Liver (tissue), 9 donors: ENCODE results near the gene MEI4. TPM values are rescaled to one million over a fixed set of nuclear protein-coding genes. Genes with fewer than 3 reads are reported as not detected.

Experiments
- DNase-seq: peaks from one replicate; pipeline ENCODE4 v3.0.0-alpha.2; 2017; ENCODE audit warnings: low spot score
- H3K27ac ChIP-seq, 2 donors: one replicate each; pipeline ENCODE4 v1.7.0; 2013; ENCODE audit warnings: inconsistent platforms in 2 of 2, low read length in 2 of 2, control low read depth in 1 of 2, low read depth in 1 of 2, mild to moderate bottlenecking in 1 of 2
- H3K27me3 ChIP-seq, 4 donors: one replicate each; pipeline versions ENCODE4 v1.6.1 to v1.7.0; 2013; ENCODE audit warnings: low read length in 3 of 4, inconsistent platforms in 1 of 4, mild to moderate bottlenecking in 1 of 4, moderate library complexity in 1 of 4; ENCODE audit not compliant: control insufficient read depth in 4 of 4, insufficient read depth in 4 of 4
- H3K36me3 ChIP-seq, 4 donors: one replicate each; pipeline versions ENCODE4 v1.6.1 to v1.7.0; 2013; ENCODE audit warnings: low read length in 3 of 4, mild to moderate bottlenecking in 3 of 4, low read depth in 1 of 4, moderate library complexity in 1 of 4; ENCODE audit not compliant: control insufficient read depth in 4 of 4, insufficient read depth in 3 of 4
- H3K4me1 ChIP-seq, 4 donors: one replicate each; pipeline versions ENCODE4 v1.6.1 to v1.7.0; 2013; ENCODE audit warnings: low read length in 3 of 4, mild to moderate bottlenecking in 3 of 4, moderate library complexity in 1 of 4; ENCODE audit not compliant: control insufficient read depth in 4 of 4, insufficient read depth in 4 of 4
- H3K4me3 ChIP-seq, 3 donors: one replicate each; pipeline versions ENCODE4 v1.6.1 to v1.7.0; 2013; ENCODE audit warnings: low read length in 3 of 3, control low read depth in 1 of 3, low read depth in 1 of 3, mild to moderate bottlenecking in 1 of 3
- H3K9ac ChIP-seq, 2 donors: one replicate each; pipeline ENCODE4 v1.7.0; 2013; ENCODE audit warnings: low read length in 2 of 2, mild to moderate bottlenecking in 2 of 2, moderate library complexity in 2 of 2, control low read depth in 1 of 2, low read depth in 1 of 2
- H3K9me3 ChIP-seq, 4 donors: one replicate each; pipeline versions ENCODE4 v1.6.1 to v1.7.0; 2013; ENCODE audit warnings: low read length in 3 of 4; ENCODE audit not compliant: control insufficient read depth in 4 of 4
- ATF3 ChIP-seq: IDR thresholded peaks from 2 replicates; pipeline ENCODE4 v1.6.1; 2016; ENCODE audit warnings: antibody characterized with exemption
- CTCF ChIP-seq: fragments of 150-350 bp; IDR thresholded peaks from 2 replicates; pipeline ENCODE4 v1.5.1; 2017; ENCODE audit warnings: improper control_type of control experiment, low read depth, low read length; ENCODE audit not compliant: missing input control
- EGR1 ChIP-seq, 2 donors: IDR thresholded peaks; 2 replicates each; pipeline ENCODE4 v1.6.1; 2016 to 2018; ENCODE audit warnings: antibody characterized with exemption in 2 of 2, low read depth in 2 of 2
- FOXA1 ChIP-seq: IDR thresholded peaks from 2 replicates; pipeline ENCODE4 v1.6.1; 2016; ENCODE audit warnings: antibody characterized with exemption
- FOXA2 ChIP-seq: IDR thresholded peaks from 2 replicates; pipeline ENCODE4 v1.6.1; 2016; ENCODE audit warnings: antibody characterized with exemption
- GABPA ChIP-seq, 2 donors: IDR thresholded peaks in 1 of 2; conservative IDR thresholded peaks in 1 of 2; 2 replicates each; pipeline ENCODE4 v1.6.1; 2016; ENCODE audit warnings: antibody characterized with exemption in 2 of 2, mild to moderate bottlenecking in 1 of 2, moderate library complexity in 1 of 2
- HNF4A ChIP-seq, 2 donors: conservative IDR thresholded peaks; 2 replicates each; pipeline ENCODE4 v1.6.1; 2016; ENCODE audit warnings: antibody characterized with exemption in 2 of 2, mild to moderate bottlenecking in 2 of 2
- HNF4G ChIP-seq: IDR thresholded peaks from 2 replicates; pipeline ENCODE4 v1.6.1; 2016; ENCODE audit warnings: antibody characterized with exemption
- JUND ChIP-seq, 2 donors: IDR thresholded peaks; 2 replicates each; pipeline ENCODE4 v1.6.1; 2016; ENCODE audit warnings: antibody characterized with exemption in 2 of 2
- MAX ChIP-seq: IDR thresholded peaks from 2 replicates; pipeline ENCODE4 v1.6.1; 2016; ENCODE audit warnings: antibody characterized with exemption
- NR2F2 ChIP-seq: IDR thresholded peaks from 2 replicates; pipeline ENCODE4 v1.6.1; 2016; ENCODE audit warnings: antibody characterized with exemption
- RAD21 ChIP-seq, 2 donors: IDR thresholded peaks; 2 replicates each; pipeline ENCODE4 v1.6.1; 2016; ENCODE audit warnings: antibody characterized with exemption in 2 of 2, mild to moderate bottlenecking in 2 of 2
- RXRA ChIP-seq, 2 donors: IDR thresholded peaks; 2 replicates each; pipeline ENCODE4 v1.6.1; 2017 to 2018; ENCODE audit warnings: antibody characterized with exemption in 2 of 2, mild to moderate bottlenecking in 1 of 2
- SP1 ChIP-seq: IDR thresholded peaks from 2 replicates; pipeline ENCODE4 v1.6.1; 2018; ENCODE audit warnings: antibody characterized with exemption, mild to moderate bottlenecking
- TAF1 ChIP-seq: conservative IDR thresholded peaks from 2 replicates; pipeline ENCODE4 v1.6.1; 2016; ENCODE audit warnings: antibody characterized with exemption, mild to moderate bottlenecking
- YY1 ChIP-seq: IDR thresholded peaks from 2 replicates; pipeline ENCODE4 v1.6.1; 2016; ENCODE audit warnings: antibody characterized with exemption, mild to moderate bottlenecking
- WGBS: extraction: QIAGEN DNeasy Blood & Tissue Kit; methylation state at CpG from one replicate; pipeline ENCODE4 v1.1.7; 2013; 5-methylcytosine and 5-hydroxymethylcytosine counted together
- polyA plus RNA-seq, 2 donors: library from polyadenylated mRNA; stranded (reverse) in 1 of 2; unstranded in 1 of 2; fragments of 200-250 nt in 1 of 2; fragments of >200 nt in 1 of 2; fragmentation: Nextera tagmentation in 1 of 2; extraction: Ambion mirVana in 1 of 2; gene quantifications; one replicate each; pipeline versions ENCODE4 v1.2.1 to v1.2.3, GENCODE V29; 2013 to 2015
- total RNA-seq, 2 donors: library from RNA; depleted of rRNA; stranded (reverse); fragments of >200 nt; gene quantifications; one replicate each; pipeline ENCODE4 v1.2.3, GENCODE V29; 2014
- TF ChIP-seq, protein P1 (sequence below): IDR thresholded peaks from 2 replicates; pipeline ENCODE4 v1.6.1; 2016; ENCODE audit warnings: antibody characterized with exemption, mild to moderate bottlenecking
- TF ChIP-seq, protein P2 (sequence below): IDR thresholded peaks from 2 replicates; pipeline ENCODE4 v1.6.1; 2016; ENCODE audit warnings: antibody characterized with exemption
- donor health status: healthy.
- donor health status: healthy.
- donor health status: healthy.
- donor health status: healthy.
- donor health status: healthy.

Gene MEI4
- total and polyA plus RNA-seq, 4 donors = 0.36 to 0.84 (median 0.42) TPM

GRCh38 chr6:77880501-77880900 lies 227.7 kb downstream of the MEI4 start:
- no peak overlapping the region for H3K27ac ChIP-seq
- H3K4me1 ChIP-seq = no peaks in the 10 kb centered on the region
- H3K27me3 ChIP-seq = no peaks in the 10 kb centered on the region
- TF ChIP-seq HNF4A (conservative IDR thresholded peaks at IDR 0.05) = no peak
- no peak for TF ChIP-seq MAX
- TF ChIP-seq FOXA2 = no peak
- no peak for TF ChIP-seq JUND (IDR thresholded peaks at IDR 0.05)
- TF ChIP-seq, protein P1, sequence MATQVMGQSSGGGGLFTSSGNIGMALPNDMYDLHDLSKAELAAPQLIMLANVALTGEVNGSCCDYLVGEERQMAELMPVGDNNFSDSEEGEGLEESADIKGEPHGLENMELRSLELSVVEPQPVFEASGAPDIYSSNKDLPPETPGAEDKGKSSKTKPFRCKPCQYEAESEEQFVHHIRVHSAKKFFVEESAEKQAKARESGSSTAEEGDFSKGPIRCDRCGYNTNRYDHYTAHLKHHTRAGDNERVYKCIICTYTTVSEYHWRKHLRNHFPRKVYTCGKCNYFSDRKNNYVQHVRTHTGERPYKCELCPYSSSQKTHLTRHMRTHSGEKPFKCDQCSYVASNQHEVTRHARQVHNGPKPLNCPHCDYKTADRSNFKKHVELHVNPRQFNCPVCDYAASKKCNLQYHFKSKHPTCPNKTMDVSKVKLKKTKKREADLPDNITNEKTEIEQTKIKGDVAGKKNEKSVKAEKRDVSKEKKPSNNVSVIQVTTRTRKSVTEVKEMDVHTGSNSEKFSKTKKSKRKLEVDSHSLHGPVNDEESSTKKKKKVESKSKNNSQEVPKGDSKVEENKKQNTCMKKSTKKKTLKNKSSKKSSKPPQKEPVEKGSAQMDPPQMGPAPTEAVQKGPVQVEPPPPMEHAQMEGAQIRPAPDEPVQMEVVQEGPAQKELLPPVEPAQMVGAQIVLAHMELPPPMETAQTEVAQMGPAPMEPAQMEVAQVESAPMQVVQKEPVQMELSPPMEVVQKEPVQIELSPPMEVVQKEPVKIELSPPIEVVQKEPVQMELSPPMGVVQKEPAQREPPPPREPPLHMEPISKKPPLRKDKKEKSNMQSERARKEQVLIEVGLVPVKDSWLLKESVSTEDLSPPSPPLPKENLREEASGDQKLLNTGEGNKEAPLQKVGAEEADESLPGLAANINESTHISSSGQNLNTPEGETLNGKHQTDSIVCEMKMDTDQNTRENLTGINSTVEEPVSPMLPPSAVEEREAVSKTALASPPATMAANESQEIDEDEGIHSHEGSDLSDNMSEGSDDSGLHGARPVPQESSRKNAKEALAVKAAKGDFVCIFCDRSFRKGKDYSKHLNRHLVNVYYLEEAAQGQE = no peak
- TF ChIP-seq RXRA (IDR thresholded peaks at IDR 0.05) = no peak
- no peak for TF ChIP-seq GABPA (IDR thresholded peaks at IDR 0.05 in 1 of 2, conservative IDR thresholded peaks at IDR 0.05 in 1 of 2)
- TF ChIP-seq EGR1 (IDR thresholded peaks at IDR 0.05; ENCODE audit: low read depth in 2 of 2) = no peak
- no peak for TF ChIP-seq ATF3
- no peak for TF ChIP-seq YY1
- TF ChIP-seq, protein P2, sequence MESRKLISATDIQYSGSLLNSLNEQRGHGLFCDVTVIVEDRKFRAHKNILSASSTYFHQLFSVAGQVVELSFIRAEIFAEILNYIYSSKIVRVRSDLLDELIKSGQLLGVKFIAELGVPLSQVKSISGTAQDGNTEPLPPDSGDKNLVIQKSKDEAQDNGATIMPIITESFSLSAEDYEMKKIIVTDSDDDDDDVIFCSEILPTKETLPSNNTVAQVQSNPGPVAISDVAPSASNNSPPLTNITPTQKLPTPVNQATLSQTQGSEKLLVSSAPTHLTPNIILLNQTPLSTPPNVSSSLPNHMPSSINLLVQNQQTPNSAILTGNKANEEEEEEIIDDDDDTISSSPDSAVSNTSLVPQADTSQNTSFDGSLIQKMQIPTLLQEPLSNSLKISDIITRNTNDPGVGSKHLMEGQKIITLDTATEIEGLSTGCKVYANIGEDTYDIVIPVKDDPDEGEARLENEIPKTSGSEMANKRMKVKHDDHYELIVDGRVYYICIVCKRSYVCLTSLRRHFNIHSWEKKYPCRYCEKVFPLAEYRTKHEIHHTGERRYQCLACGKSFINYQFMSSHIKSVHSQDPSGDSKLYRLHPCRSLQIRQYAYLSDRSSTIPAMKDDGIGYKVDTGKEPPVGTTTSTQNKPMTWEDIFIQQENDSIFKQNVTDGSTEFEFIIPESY = no peak
- no peak for TF ChIP-seq HNF4G
- WGBS = 74% methylated on average over 2 of the region's 2 CpGs
- H3K9ac ChIP-seq = no peak overlapping the region
- no peaks in the 10 kb centered on the region for H3K9me3 ChIP-seq
- H3K4me3 ChIP-seq = no peak overlapping the region
- no peaks in the 10 kb centered on the region for H3K36me3 ChIP-seq
- DNase-seq = no peak

- no peaks in the 10 kb centered on the region for H3K4me1 ChIP-seq
- H3K4me3 ChIP-seq = no peak overlapping the region
- WGBS = 84% methylated on average over 2 of the region's 2 CpGs
- no peaks in the 10 kb centered on the region for H3K27me3 ChIP-seq
- no peak overlapping the region for H3K27ac ChIP-seq
- peaks cover 0 to 4% (median 0%) of the 10 kb centered on the region in 4 donors for H3K9me3 ChIP-seq
- no peaks in the 10 kb centered on the region for H3K36me3 ChIP-seq
- no peak overlapping the region for H3K9ac ChIP-seq
- DNase-seq = no peak
- no peak for TF ChIP-seq CTCF
- no peak for TF ChIP-seq EGR1 (IDR thresholded peaks at IDR 0.05; ENCODE audit: low read depth in 2 of 2)
- no peak for TF ChIP-seq JUND (IDR thresholded peaks at IDR 0.05)
- no peak for TF ChIP-seq MAX
- TF ChIP-seq GABPA (IDR thresholded peaks at IDR 0.05 in 1 of 2, conservative IDR thresholded peaks at IDR 0.05 in 1 of 2) = no peak
- no peak for TF ChIP-seq FOXA1
- TF ChIP-seq HNF4G = no peak
- TF ChIP-seq, protein P1 = no peak
- TF ChIP-seq RAD21 (IDR thresholded peaks at IDR 0.05) = no peak
- no peak for TF ChIP-seq ATF3
- no peak for TF ChIP-seq TAF1
- no peak for TF ChIP-seq RXRA (IDR thresholded peaks at IDR 0.05)
- no peak for TF ChIP-seq HNF4A (conservative IDR thresholded peaks at IDR 0.05)
- TF ChIP-seq NR2F2 = no peak
- no peak for TF ChIP-seq FOXA2
- no peak for TF ChIP-seq YY1
- TF ChIP-seq SP1 = no peak
These were observed 231.0 kb downstream of the MEI4 start for GRCh38 chr6:77883851-77884250.
